Type B pancreatic cell (in vitro differentiated cells): ENCODE measurements around the gene TRAF1. TPM values are rescaled to one million over a fixed set of nuclear protein-coding genes. Genes with fewer than 3 reads are reported as not detected.

Experiments used
- DNase-seq: peaks from one replicate; pipeline ENCODE4 v3.0.0; 2021; ENCODE audit warnings: mixed read lengths; ENCODE audit not compliant: unreplicated experiment; ENCODE audit errors: extremely low spot score
- H3K27ac Mint-ChIP-seq: 2 replicates; pipeline ENCODE4 v1.8.0; 2021; ENCODE audit warnings: mild to moderate bottlenecking, mixed read lengths
- H3K27me3 Mint-ChIP-seq: 2 replicates; pipeline ENCODE4 v1.8.0; 2021; ENCODE audit warnings: mixed read lengths
- H3K36me3 Mint-ChIP-seq: 2 replicates; pipeline ENCODE4 v1.8.0; 2021; ENCODE audit warnings: mixed read lengths
- H3K4me1 Mint-ChIP-seq: one replicate; pipeline ENCODE4 v1.8.0; 2021; ENCODE audit warnings: mixed read lengths; ENCODE audit not compliant: unreplicated experiment
- H3K4me3 Mint-ChIP-seq: 2 replicates; pipeline ENCODE4 v1.8.0; 2021; ENCODE audit warnings: mild to moderate bottlenecking, mixed read lengths
- H3K9me3 Mint-ChIP-seq: 2 replicates; pipeline ENCODE4 v1.8.0; 2021; ENCODE audit warnings: mixed read lengths
- CTCF ChIP-seq: fragments of 200-600 bp; sonication (generic); conservative IDR thresholded peaks from 2 replicates; pipeline ENCODE4 v1.5.0; 2021; ENCODE audit warnings: antibody characterized with exemption, mild to moderate bottlenecking
- total RNA-seq: library from RNA; stranded (reverse); gene quantifications from 2 replicates; pipeline ENCODE4 v1.2.1, GENCODE V29; 2021; ENCODE audit warnings: low replicate concordance

TRAF1 gene
- total RNA-seq, 1 donor from 2014 or later = 3.1 TPM

- Mint-ChIP-seq H3K36me3 (no peaks in the 10 kb centered on the region), H3K27ac (no peak overlapping the region), H3K9me3 (no peaks in the 10 kb centered on the region), H3K4me3 (no peak overlapping the region), H3K4me1 (peaks cover 7% of the 10 kb centered on the region), H3K27me3 (no peaks in the 10 kb centered on the region)
- DNase-seq = no peak
- TF ChIP-seq CTCF = no peak
Observed at GRCh38 chr9:120913647-120914264, 12.8 kb downstream of the TRAF1 start.

DNA sequence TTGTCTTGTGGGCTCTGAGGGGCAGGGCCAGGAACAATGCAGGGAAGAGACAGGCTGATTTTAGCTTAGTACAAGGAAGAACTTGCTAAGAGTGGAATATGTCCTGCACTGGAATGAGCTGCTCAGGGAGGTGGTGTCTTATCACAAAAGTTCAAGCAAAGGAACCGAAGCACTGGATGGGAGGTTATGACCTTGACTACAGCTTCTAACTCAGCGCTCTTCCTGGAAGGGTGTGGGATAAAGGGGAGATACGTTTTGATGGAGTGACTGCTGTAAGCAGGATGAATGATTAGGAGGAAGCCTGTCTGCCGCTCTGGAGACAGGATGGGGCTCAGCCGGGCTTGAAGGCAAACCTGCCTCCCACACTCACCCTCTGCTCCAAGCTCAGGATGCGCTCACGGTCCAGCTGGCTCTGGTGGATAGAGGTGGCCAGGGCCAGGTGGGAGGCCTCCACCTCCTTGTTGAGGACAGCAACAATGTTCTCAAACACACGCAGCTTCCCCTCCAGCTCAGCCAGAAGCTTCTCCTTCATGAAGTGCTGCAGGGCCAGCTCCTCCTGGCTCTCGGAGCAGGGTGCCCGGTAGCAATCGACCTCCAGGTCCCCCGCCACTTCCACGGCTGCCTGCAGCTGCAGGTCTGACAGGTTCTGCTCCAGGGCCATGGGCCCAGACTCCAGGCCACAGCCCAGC is 13.5 kb downstream of the TRAF1 start:
- Mint-ChIP-seq H3K4me1 (peaks cover 3% of the 10 kb centered on the region), H3K9me3 (no peaks in the 10 kb centered on the region), H3K27ac (no peak overlapping the region), H3K36me3 (no peaks in the 10 kb centered on the region), H3K4me3 (no peak overlapping the region), H3K27me3 (no peaks in the 10 kb centered on the region)
- no peak for DNase-seq
- no peak for TF ChIP-seq CTCF

DNA sequence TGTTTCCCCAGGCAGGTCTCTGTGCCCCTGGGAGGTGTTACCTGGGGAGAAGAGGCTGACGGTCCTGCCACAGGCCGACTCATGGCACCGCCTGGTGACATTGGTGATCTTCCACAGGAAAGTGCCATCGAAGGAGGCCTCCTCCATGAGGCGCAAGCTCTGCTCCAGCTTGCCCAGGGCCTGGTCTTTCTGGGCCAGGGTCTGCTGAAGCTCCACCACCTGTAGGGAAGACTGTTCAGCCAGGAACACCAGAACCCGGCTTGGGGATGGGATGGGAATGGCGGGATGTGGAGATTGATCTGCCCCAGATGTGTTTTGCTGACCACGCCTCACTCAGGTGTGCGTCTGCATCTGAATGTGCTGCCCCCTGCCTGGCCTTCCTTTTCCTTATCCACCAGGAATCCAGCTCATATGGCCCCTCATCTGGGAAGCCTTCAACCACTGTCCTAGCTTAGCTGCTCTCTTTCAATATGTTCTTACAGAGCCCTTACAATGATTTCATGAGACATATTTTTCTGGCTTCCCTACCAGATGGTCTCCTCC is 15.2 kb downstream of the TRAF1 start:
- no peak for TF ChIP-seq CTCF
- Mint-ChIP-seq H3K27me3 (no peaks in the 10 kb centered on the region), H3K27ac (no peak overlapping the region), H3K9me3 (no peaks in the 10 kb centered on the region), H3K36me3 (no peaks in the 10 kb centered on the region), H3K4me1 (no peaks in the 10 kb centered on the region), H3K4me3 (no peak overlapping the region)
- no peak for DNase-seq

DNA sequence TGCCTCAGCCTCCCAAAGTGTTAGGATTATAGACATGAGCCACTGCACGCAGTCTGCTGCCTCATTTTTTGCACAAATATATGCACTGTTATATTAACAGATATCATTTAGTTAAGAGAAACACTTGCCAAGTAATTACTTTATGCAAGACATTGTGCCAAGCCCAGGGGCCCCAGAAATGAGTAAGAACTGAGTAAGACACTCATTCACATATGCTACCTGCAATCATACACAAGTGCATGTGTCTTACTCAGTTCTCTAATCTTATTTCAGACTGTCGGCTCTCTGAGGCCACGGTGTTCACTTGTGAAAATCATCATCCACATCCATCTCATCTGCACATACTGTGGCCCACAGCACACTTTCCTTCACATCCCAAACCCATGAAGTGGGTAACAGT is 16.0 kb downstream of the TRAF1 start:
- H3K27ac Mint-ChIP-seq = no peak overlapping the region
- H3K9me3 Mint-ChIP-seq = no peaks in the 10 kb centered on the region
- H3K27me3 Mint-ChIP-seq = no peaks in the 10 kb centered on the region
- H3K4me3 Mint-ChIP-seq = no peak overlapping the region
- DNase-seq = no peak
- no peaks in the 10 kb centered on the region for H3K4me1 Mint-ChIP-seq
- H3K36me3 Mint-ChIP-seq = no peaks in the 10 kb centered on the region
- TF ChIP-seq CTCF = no peak

DNA sequence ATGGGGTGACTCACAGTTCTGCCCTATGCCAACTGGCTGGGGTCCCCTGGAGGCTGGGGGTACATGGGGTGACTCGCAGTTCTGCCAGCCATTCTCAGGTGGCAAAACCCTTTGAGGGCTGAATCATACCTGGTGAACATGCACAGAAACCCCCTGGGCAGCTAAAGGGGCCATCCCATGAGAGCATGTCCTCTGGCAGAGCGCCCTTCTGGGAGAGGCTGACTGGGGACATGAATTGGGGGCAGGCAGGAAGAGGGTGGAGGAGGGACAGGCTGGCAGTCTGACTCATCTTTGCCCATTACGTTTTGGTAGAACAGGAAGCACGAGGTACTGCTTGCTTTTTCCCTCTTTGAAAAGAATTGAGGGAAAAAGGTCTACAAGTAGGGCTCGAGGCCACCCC is 16.7 kb downstream of the TRAF1 start:
- no peaks in the 10 kb centered on the region for H3K36me3 Mint-ChIP-seq
- H3K4me1 Mint-ChIP-seq = no peaks in the 10 kb centered on the region
- no peaks in the 10 kb centered on the region for H3K9me3 Mint-ChIP-seq
- no peak for TF ChIP-seq CTCF
- H3K27me3 Mint-ChIP-seq = no peaks in the 10 kb centered on the region
- no peak overlapping the region for H3K4me3 Mint-ChIP-seq
- H3K27ac Mint-ChIP-seq = no peak overlapping the region
- DNase-seq = no peak
